Mesendoderm (in vitro differentiated cells): ENCODE data around the gene DCDC2.
"Not testable (repeated sequence)": the region's sequence is repeated elsewhere in the genome, so short reads cannot be mapped to it uniquely, and the experiment has no call there.

Experiments used
- DNase-seq: peaks from one replicate; pipeline ENCODE4 v3.0.0; 2013
- H2AK5ac ChIP-seq: 2 replicates; pipeline ENCODE4 v1.6.1; 2013; ENCODE audit warnings: low read length, inconsistent platforms
- H2BK120ac ChIP-seq: 2 replicates; pipeline ENCODE4 v1.6.1; 2013; ENCODE audit warnings: low read depth, mild to moderate bottlenecking, low read length, moderate library complexity, mixed read lengths
- H2BK15ac ChIP-seq: replicated peaks from 2 replicates; pipeline ENCODE4 v1.6.1; 2013; ENCODE audit warnings: low read depth, mild to moderate bottlenecking, moderate library complexity
- H2BK5ac ChIP-seq: 2 replicates; pipeline ENCODE4 v1.6.1; 2013; ENCODE audit warnings: low read length, inconsistent platforms
- H3K18ac ChIP-seq: 2 replicates; pipeline ENCODE4 v1.6.1; 2013; ENCODE audit warnings: mild to moderate bottlenecking, low read length, mixed read lengths
- H3K23ac ChIP-seq: one replicate; pipeline ENCODE4 v1.6.1; 2013; ENCODE audit warnings: low read length
- H3K27ac ChIP-seq: 2 replicates; pipeline ENCODE4 v1.5.1; 2013; ENCODE audit warnings: low read depth, mild to moderate bottlenecking, inconsistent platforms, low read length, moderate library complexity
- H3K27me3 ChIP-seq: 2 replicates; pipeline ENCODE4 v1.6.1; 2013; ENCODE audit warnings: low read length, control low read depth, mild to moderate bottlenecking, inconsistent platforms; ENCODE audit not compliant: insufficient read depth, poor library complexity
- H3K36me3 ChIP-seq: 2 replicates; pipeline ENCODE4 v1.6.1; 2013; ENCODE audit warnings: low read length, inconsistent platforms; ENCODE audit not compliant: control insufficient read depth, insufficient read depth
- H3K4ac ChIP-seq: one replicate; pipeline ENCODE4 v1.6.1; 2013; ENCODE audit warnings: low read depth, mild to moderate bottlenecking, low read length, moderate library complexity
- H3K4me1 ChIP-seq: 2 replicates; pipeline ENCODE4 v1.6.1; 2013; ENCODE audit warnings: low read depth, low read length, inconsistent platforms; ENCODE audit not compliant: control insufficient read depth
- H3K4me2 ChIP-seq: 2 replicates; pipeline ENCODE4 v1.6.1; 2013; ENCODE audit warnings: low read length
- H3K4me3 ChIP-seq: 2 replicates; pipeline ENCODE4 v1.5.1; 2013; ENCODE audit warnings: mild to moderate bottlenecking, low read length
- H3K56ac ChIP-seq: one replicate; pipeline ENCODE4 v1.6.1; 2013; ENCODE audit warnings: low read length
- H3K79me1 ChIP-seq: 2 replicates; pipeline ENCODE4 v1.6.1; 2013; ENCODE audit warnings: low read length, inconsistent platforms
- H3K79me2 ChIP-seq: 2 replicates; pipeline ENCODE4 v1.6.1; 2013; ENCODE audit warnings: mild to moderate bottlenecking, low read length; ENCODE audit not compliant: control insufficient read depth, insufficient read depth
- H3K9ac ChIP-seq: 2 replicates; pipeline ENCODE4 v1.6.1; 2013; ENCODE audit warnings: low read length, inconsistent platforms
- H4K5ac ChIP-seq: one replicate; pipeline ENCODE4 v1.6.1; 2013; ENCODE audit warnings: low read length
- H4K8ac ChIP-seq: one replicate; pipeline ENCODE4 v1.6.1; 2013; ENCODE audit warnings: low read depth, mild to moderate bottlenecking, control low read depth, low read length, moderate library complexity
- WGBS: extraction: QIAGEN DNeasy Blood & Tissue Kit; methylation state at CpG from one replicate; pipeline ENCODE4 v1.1.7; 2013; ENCODE audit warnings: low lambda C conversion rate, missing lambda C conversion rate; ENCODE audit not compliant: insufficient coverage; ENCODE audit errors: extremely low coverage; 5-methylcytosine and 5-hydroxymethylcytosine counted together

Gene DCDC2

DNA sequence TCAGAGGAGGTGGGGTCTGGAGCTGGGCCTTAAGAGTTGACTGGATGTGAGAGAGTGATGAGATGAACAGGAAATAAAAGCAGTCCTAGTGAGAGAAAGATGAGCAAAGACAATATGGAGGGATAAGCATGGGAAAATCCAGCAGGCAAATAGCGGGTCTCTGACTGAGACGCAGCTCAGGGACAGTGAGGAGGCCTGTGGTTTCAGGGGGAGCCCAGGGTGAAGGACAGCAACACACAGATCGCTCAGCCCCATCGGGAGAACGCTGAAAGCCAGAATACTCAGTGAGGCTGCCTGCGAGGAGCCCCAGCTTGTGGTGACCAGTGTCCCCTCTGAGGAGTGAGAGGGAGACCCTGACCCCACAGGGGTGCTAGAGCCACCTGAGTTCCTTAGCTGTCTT, 16.8 kb upstream of the DCDC2 start:
- no peaks in the 10 kb centered on the region for H3K27me3 ChIP-seq
- H3K9ac ChIP-seq = no peak overlapping the region
- no peak overlapping the region for H2BK120ac ChIP-seq
- no peaks in the 10 kb centered on the region for H3K36me3 ChIP-seq
- WGBS = no CpG with 5 or more reads among the region's 6 CpGs
- H3K4ac ChIP-seq = no peak overlapping the region
- H4K5ac ChIP-seq = no peak overlapping the region
- H3K18ac ChIP-seq = no peak overlapping the region
- no peak overlapping the region for H2AK5ac ChIP-seq
- no peak overlapping the region for H4K8ac ChIP-seq
- no peak overlapping the region for H3K27ac ChIP-seq
- H3K4me3 ChIP-seq = no peak overlapping the region
- no peak overlapping the region for H3K56ac ChIP-seq
- no peaks in the 10 kb centered on the region for H3K79me1 ChIP-seq
- H3K79me2 ChIP-seq = no peaks in the 10 kb centered on the region
- H3K4me1 ChIP-seq = no peaks in the 10 kb centered on the region
- DNase-seq = no peak
- H2BK15ac ChIP-seq = no peak overlapping the region
- H3K4me2 ChIP-seq = no peak overlapping the region
- H2BK5ac ChIP-seq = no peak overlapping the region
- no peak overlapping the region for H3K23ac ChIP-seq

DNA sequence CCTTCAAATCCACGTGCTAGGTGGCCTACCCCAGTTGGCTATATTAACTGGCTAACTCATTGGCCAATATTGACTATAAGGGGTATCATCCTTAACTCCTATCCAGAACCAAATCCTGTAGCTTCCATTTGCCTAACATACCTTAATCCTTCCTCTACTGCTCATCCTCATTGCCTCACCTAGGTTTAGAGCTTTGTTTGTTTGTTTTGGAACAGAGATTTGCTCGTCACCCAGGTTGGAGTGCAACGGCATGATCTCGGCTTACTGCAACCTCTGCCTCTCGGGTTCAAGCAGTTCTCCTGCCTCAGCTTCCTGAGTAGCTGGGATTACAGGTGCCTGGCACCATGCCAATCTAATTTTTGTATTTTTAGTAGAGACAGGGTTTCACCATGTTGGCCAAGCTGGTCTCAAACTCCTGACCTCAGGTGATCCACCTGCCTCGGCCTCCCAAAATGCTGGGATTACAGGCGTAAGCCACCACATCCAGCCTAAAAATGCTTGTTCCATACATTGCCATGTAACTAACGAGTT, 7.3 kb upstream of the DCDC2 start:
- H3K4me3 ChIP-seq, H3K36me3 ChIP-seq, DNase-seq, H3K4me1 ChIP-seq, H4K8ac ChIP-seq, H3K56ac ChIP-seq, H3K79me1 ChIP-seq, H2BK5ac ChIP-seq, H3K4ac ChIP-seq, H3K4me2 ChIP-seq, H3K79me2 ChIP-seq, H3K18ac ChIP-seq, H3K27ac ChIP-seq, H3K27me3 ChIP-seq, H2AK5ac ChIP-seq, H3K23ac ChIP-seq, H4K5ac ChIP-seq, H2BK120ac ChIP-seq, H3K9ac ChIP-seq, H2BK15ac ChIP-seq: not testable (repeated sequence)
- WGBS = no CpG with 5 or more reads among the region's 8 CpGs

DNA sequence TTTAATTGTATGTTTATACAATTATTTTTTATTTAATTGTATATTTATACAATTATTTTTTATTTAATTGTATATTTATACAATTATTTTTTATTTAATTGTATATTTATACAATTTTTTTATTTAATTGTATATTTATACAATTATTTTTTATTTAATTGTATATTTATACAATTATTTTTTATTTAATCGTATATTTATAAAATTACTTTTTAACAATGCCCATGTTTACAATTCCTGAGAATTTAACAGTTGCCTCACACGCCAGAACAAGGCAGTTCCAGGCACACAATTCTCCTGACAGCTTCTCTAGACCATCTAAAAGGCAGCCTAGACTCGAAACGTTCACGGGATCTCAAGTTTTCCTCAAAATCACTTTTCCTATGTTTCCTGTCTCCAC, 4.5 kb upstream of the DCDC2 start:
- not testable (repeated sequence) for H3K18ac ChIP-seq, H2BK15ac ChIP-seq, H3K56ac ChIP-seq, H3K23ac ChIP-seq, H3K79me1 ChIP-seq, H3K4me1 ChIP-seq, H3K79me2 ChIP-seq, H3K27me3 ChIP-seq, H3K9ac ChIP-seq, H3K4me2 ChIP-seq, H4K5ac ChIP-seq, H2AK5ac ChIP-seq, H3K4me3 ChIP-seq, H2BK5ac ChIP-seq, H3K4ac ChIP-seq, H2BK120ac ChIP-seq, DNase-seq, H4K8ac ChIP-seq, H3K36me3 ChIP-seq, H3K27ac ChIP-seq
- WGBS = no CpG with 5 or more reads among the region's 5 CpGs

DNA sequence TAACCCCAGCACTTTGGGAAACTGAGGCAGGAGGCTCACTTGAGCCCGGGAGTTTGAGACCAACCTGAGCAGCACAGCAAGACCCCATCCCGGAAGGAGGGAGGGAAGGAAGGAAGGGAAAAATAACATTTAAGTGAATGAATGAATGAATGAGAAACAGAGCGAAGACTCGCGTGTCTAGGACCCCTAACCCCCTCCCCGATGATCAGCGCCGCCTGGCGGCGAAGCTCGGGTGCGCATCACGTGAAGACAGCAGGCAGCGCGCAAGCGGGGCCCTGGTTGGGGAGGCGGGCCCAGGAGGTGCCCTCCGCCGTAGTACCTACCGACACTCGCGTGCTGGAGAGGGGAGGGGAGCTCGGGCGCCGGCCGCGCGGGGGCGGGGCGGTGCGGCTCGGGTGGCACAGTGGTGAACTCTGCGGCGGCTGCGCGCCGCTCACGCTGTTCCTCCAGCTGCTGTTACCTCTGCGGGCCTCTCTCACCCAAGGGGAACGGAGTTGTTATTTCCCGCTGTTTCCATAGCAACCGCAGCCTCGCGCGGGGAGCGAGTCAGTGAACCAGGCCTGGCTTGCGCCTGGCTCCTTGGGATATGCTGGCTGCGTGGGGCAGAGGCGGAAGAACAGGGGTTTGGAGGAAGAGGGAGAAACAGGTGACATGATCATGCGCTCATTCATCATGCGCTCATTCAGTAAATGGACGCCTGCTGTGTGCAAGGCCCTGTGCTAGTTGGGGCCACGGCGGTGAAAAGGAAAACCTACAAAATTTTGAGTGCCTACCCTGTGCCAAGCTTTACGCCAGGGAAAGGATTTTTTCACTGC, 2.0 kb upstream of the DCDC2 start:
- H2AK5ac ChIP-seq = no peak overlapping the region
- H3K4me3 ChIP-seq = peak overlapping the region; percentile 44
- no CpG with 5 or more reads among the region's 55 CpGs for WGBS
- H2BK5ac ChIP-seq = no peak overlapping the region
- H3K79me1 ChIP-seq = no peaks in the 10 kb centered on the region
- H2BK15ac ChIP-seq = no peak overlapping the region
- peak overlapping the region; percentile 76 for H3K4me2 ChIP-seq
- peak; percentile 93 for DNase-seq
- H3K36me3 ChIP-seq = no peaks in the 10 kb centered on the region
- H4K5ac ChIP-seq = no peak overlapping the region
- H3K4ac ChIP-seq = no peak overlapping the region
- H3K18ac ChIP-seq = no peak overlapping the region
- H3K27ac ChIP-seq = no peak overlapping the region
- no peaks in the 10 kb centered on the region for H3K27me3 ChIP-seq
- peak overlapping the region; percentile 80 for H3K56ac ChIP-seq
- H3K79me2 ChIP-seq = no peaks in the 10 kb centered on the region
- no peak overlapping the region for H4K8ac ChIP-seq
- H3K23ac ChIP-seq = no peak overlapping the region
- H2BK120ac ChIP-seq = no peak overlapping the region
- no peaks in the 10 kb centered on the region for H3K4me1 ChIP-seq
- H3K9ac ChIP-seq = peak overlapping the region; percentile 56

DNA sequence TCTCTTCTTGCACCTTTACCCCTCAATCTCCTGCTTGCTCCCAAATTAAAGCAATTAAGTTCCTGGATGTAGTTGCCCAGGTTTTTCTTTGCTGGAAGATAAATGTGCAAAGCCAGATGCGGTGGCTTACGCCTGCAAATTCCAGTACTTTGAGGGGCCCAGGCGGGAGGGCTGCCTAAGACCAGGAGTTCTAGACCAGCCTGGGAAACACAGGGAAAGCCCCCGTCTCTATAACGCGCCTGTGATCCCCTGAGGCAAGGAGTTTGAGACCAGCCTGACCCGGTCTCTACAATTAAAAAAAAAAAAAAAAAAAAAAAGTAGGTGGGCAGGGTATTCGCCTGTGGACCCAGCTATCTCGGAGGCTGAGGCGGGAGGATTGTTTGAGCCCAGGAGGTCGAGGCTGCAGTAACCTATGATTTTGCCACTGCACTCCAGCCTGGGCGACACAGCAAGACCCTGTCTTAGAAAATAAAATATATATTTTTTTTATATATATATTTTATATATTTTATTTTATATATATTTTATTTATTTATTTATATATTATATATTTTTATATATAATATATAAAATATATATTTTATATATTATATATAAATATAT, 461 bp upstream of the DCDC2 start:
- DNase-seq = no peak
- H2BK15ac ChIP-seq = no peak overlapping the region
- no peaks in the 10 kb centered on the region for H3K4me1 ChIP-seq
- H3K27me3 ChIP-seq = no peaks in the 10 kb centered on the region
- no peak overlapping the region for H3K4me3 ChIP-seq
- no peak overlapping the region for H3K27ac ChIP-seq
- H2BK5ac ChIP-seq = no peak overlapping the region
- H3K9ac ChIP-seq = no peak overlapping the region
- WGBS = no CpG with 5 or more reads among the region's 12 CpGs
- no peak overlapping the region for H2AK5ac ChIP-seq
- no peak overlapping the region for H3K23ac ChIP-seq
- H3K4me2 ChIP-seq = no peak overlapping the region
- H3K36me3 ChIP-seq = no peaks in the 10 kb centered on the region
- H4K8ac ChIP-seq = no peak overlapping the region
- no peaks in the 10 kb centered on the region for H3K79me2 ChIP-seq
- H3K4ac ChIP-seq = no peak overlapping the region
- no peak overlapping the region for H3K56ac ChIP-seq
- no peak overlapping the region for H4K5ac ChIP-seq
- H3K79me1 ChIP-seq = no peaks in the 10 kb centered on the region
- H3K18ac ChIP-seq = no peak overlapping the region
- H2BK120ac ChIP-seq = no peak overlapping the region
